Uterus (tissue), 2 donors: ENCODE data around the gene SESN3.

ENCODE experiments used
- CTCF ChIP-seq, 4 experiments: fragments of 200-600 bp in 2 of 4; fragments of 450-650 bp in 2 of 4; sonication (generic) in 2 of 4; IDR thresholded peaks; one replicate each; pipeline ENCODE4 v1.5.1; 2016 to 2019; ENCODE audit warnings: antibody characterized with exemption in 4 of 4, mild to moderate bottlenecking in 2 of 4, moderate library complexity in 1 of 4
- POLR2A ChIP-seq, 2 donors: fragments of 450-650 bp; IDR thresholded peaks; one replicate each; pipeline ENCODE4 v1.6.1; 2016; ENCODE audit warnings: antibody characterized with exemption in 2 of 2, mild to moderate bottlenecking in 1 of 2, moderate library complexity in 1 of 2

GRCh38 chr11:95267601-95268213 lies 36.7 kb upstream of the SESN3 start:
- TF ChIP-seq CTCF (IDR thresholded peaks at IDR 0.05) (no peak), POLR2A (IDR thresholded peaks at IDR 0.05) (no peak)
